Measurements from ENCODE around the gene MTA1. TPM values are rescaled to one million over a fixed set of nuclear protein-coding genes. Genes with fewer than 3 reads are reported as not detected.

The MTA1 gene
- total and polyA plus RNA-seq, 10 of the 15 experiments (the other 5 are each of a cell fraction or from before 2014, with no cell fraction given) = 0.14 to 162 (median 30.6) TPM

DNA sequence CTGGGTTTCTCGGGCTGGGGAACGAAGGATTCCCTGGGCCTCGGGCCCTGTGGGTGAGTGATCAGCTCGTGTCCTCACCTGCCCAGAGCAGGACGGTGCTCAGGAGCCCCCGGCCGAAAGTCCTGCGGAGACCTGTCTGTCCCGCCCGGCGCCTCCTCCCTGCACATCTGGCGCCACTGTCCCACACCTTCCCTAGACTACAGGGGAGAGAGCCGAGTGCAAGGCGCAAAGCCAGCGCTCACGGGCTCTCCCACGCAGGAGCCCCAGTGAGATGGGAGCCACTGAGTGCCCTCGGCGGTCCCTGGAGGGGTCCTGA is 34.3 kb upstream of the MTA1 start:
- no peaks in the 10 kb centered on the region for H3K9me3 ChIP-seq (replicated peaks; ENCODE audit: control insufficient read depth, insufficient read depth, low read length)
- DNase-seq (ENCODE audit: low read depth, low spot score) (no peak), ATAC-seq (no peak), FAIRE-seq (no peak)
- no peaks in the 10 kb centered on the region for H3K79me2 ChIP-seq (ENCODE audit: control insufficient read depth, insufficient read depth, low read length)
- H3K4me2 ChIP-seq (ENCODE audit: control insufficient read depth, insufficient read depth) = no peak overlapping the region
- no peaks in the 10 kb centered on the region; a peak in 1 of 4 replicates for H3K36me3 ChIP-seq (ENCODE audit: control insufficient read depth in 2 of 2, insufficient read depth in 2 of 2, low read length in 1 of 2)
- H3K27ac ChIP-seq (ENCODE audit: control insufficient read depth, insufficient read depth) = no peak overlapping the region
- TF ChIP-seq BRCA1 (IDR thresholded peaks at IDR 0.05; ENCODE audit: low read depth, low read length) = no peak
- no peak for TF ChIP-seq MYC (IDR thresholded peaks at IDR 0.05; ENCODE audit: insufficient read depth, insufficient read length, insufficient replicate concordance, low read length, severe bottlenecking)
- TF ChIP-seq ATF7 (IDR thresholded peaks at IDR 0.05; ENCODE audit: low read depth) = no peak
- TF ChIP-seq NBN (IDR thresholded peaks at IDR 0.05) = no peak
- TF ChIP-seq RUNX3 (IDR thresholded peaks at IDR 0.05; ENCODE audit: low read length) = no peak
- TF ChIP-seq MTA3 (IDR thresholded peaks at IDR 0.05; ENCODE audit: borderline replicate concordance, low read length) = no peak
- no peak for TF ChIP-seq HDAC2 (IDR thresholded peaks at IDR 0.05)
- WGBS (ENCODE audit: insufficient coverage, insufficient replicate concordance, low lambda C conversion rate, missing lambda C conversion rate) = 84% methylated on average over 11 of the region's 19 CpGs
- in situ Hi-C loops (cut with MboI) (no loop called here), intact Hi-C loops (cut with micrococcal nuclease; ENCODE audit: unreplicated experiment) (no loop called here)
- ChIA-PET RAD21 (ENCODE audit: unreplicated experiment) (no interaction called here), POLR2A (no interaction called here), SMC1A (ENCODE audit: uncharacterized antibody, unreplicated experiment) (no interaction called here), CTCF (no interaction called here)
- H3K4me1 ChIP-seq (ENCODE audit: control insufficient read depth, insufficient read depth, low read length) = no peaks in the 10 kb centered on the region
- no peaks in the 10 kb centered on the region for H3K27me3 ChIP-seq (replicated peaks in 1 of 2; ENCODE audit: control insufficient read depth in 2 of 2, insufficient read depth in 2 of 2, low read length in 1 of 2)
- no peak overlapping the region for H3K9ac ChIP-seq (ENCODE audit: control insufficient read depth, insufficient read depth, low read length)
- BruUV-seq (replicated peaks) = no TSS peak
- H4K20me1 ChIP-seq (ENCODE audit: control insufficient read depth, insufficient read depth) = no peaks in the 10 kb centered on the region
- no peak overlapping the region for H3K4me3 ChIP-seq
- no peak overlapping the region for H2AFZ ChIP-seq (ENCODE audit: control insufficient read depth, low read depth, low read length)

DNA sequence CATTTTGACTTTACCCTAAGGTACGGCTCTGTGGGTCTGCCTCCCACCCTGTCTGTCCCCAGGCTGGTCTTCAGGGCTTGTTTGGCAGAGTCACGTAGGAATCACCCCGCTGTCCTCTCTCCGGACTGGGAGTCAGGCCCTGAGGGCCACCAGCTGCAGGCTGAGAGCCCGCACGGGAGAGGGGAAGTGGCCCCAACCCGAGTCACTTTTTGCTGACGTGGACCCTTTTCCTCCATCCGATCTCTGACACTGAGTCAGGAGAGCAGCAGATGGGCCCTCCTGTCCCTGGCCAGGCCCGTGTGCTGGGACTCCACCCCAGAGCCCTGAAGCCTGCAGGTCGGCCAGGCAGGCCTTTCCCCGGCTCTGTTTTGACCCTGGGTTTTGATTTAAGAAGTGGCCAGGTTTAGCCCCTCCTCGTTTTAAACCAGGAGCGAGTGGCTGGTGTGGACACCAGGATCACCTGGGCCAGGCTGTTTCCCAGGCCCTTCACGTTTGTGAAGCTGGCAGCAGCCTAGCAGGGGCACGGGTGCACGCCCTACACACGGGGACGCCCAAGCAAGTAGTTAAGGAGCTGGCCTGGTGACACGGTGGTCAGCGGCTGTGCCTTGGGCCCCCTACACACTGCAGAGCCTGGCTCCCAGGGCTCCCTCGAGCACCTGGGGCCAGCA is 33.8 kb upstream of the MTA1 start:
- in situ Hi-C loops (cut with MboI) (no loop called here), intact Hi-C loops (cut with micrococcal nuclease; ENCODE audit: unreplicated experiment) (no loop called here)
- Histone ChIP-seq H3K4me1 (ENCODE audit: control insufficient read depth, insufficient read depth, low read length) (no peaks in the 10 kb centered on the region), H3K27ac (ENCODE audit: control insufficient read depth, insufficient read depth) (no peak overlapping the region), H3K4me2 (ENCODE audit: control insufficient read depth, insufficient read depth) (no peak overlapping the region), H3K9ac (ENCODE audit: control insufficient read depth, insufficient read depth, low read length) (no peak overlapping the region), H3K9me3 (replicated peaks; ENCODE audit: control insufficient read depth, insufficient read depth, low read length) (no peaks in the 10 kb centered on the region), H3K79me2 (ENCODE audit: control insufficient read depth, insufficient read depth, low read length) (no peaks in the 10 kb centered on the region), H3K27me3 (replicated peaks in 1 of 2; ENCODE audit: control insufficient read depth in 2 of 2, insufficient read depth in 2 of 2, low read length in 1 of 2) (no peaks in the 10 kb centered on the region), H2AFZ (ENCODE audit: control insufficient read depth, low read depth, low read length) (no peak overlapping the region), H4K20me1 (ENCODE audit: control insufficient read depth, insufficient read depth) (no peaks in the 10 kb centered on the region), H3K4me3 (no peak overlapping the region), H3K36me3 (ENCODE audit: control insufficient read depth in 2 of 2, insufficient read depth in 2 of 2, low read length in 1 of 2) (no peaks in the 10 kb centered on the region; a peak in 1 of 4 replicates)
- 78% methylated on average over 22 of the region's 22 CpGs for WGBS (ENCODE audit: insufficient coverage, insufficient replicate concordance, low lambda C conversion rate, missing lambda C conversion rate)
- no peak for FAIRE-seq
- TF ChIP-seq SRF (IDR thresholded peaks at IDR 0.05; ENCODE audit: low read depth in 2 of 2, low read length in 2 of 2) (no peak), FOXK2 (IDR thresholded peaks at IDR 0.05) (no peak), POLR2AphosphoS5 (IDR thresholded peaks at IDR 0.05; ENCODE audit: low read length) (no peak), CBFB (IDR thresholded peaks at IDR 0.05; ENCODE audit: low read depth) (no peak)
- no peak for ATAC-seq
- BruUV-seq (replicated peaks) = no TSS peak
- ChIA-PET CTCF (no interaction called here), RAD21 (ENCODE audit: unreplicated experiment) (no interaction called here), SMC1A (ENCODE audit: uncharacterized antibody, unreplicated experiment) (no interaction called here), POLR2A (no interaction called here)
- DNase-seq (ENCODE audit: low read depth, low spot score) = no peak
